Measurements from ENCODE around the gene IP6K3. TPM values are rescaled to one million over a fixed set of nuclear protein-coding genes. Genes with fewer than 3 reads are reported as not detected.

IP6K3 gene
- total RNA-seq, 4 donors from 2014 or later: 1.9 to 6.1 (median 5.5) TPM; not detected in 1

DNA sequence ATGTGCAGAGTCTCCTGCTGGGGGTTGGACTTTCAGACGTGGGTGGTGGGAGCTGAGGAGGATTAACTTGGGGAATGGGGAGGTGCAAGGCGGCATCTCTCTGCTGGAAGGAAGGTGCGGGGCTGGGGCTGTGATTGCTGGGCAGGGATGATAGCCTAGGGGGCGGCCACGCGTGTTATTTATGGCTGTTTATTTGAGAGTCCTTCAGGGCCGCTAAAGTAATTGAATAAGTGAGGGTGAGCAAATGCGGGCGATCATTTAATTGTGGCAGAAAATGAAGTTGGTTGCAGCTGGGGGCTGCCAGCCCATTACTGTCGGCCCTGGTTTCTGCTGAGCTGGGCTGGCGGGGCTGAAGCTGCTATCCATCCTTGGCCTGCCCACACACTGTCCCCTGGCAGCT is 7.5 kb upstream of the IP6K3 start:
- intact Hi-C loops (cut with DNase I; ENCODE audit: low total_unique reads): no loop called here
- no peak for TF ChIP-seq POLR2A (IDR thresholded peaks at IDR 0.05)
- TF ChIP-seq, protein P1, sequence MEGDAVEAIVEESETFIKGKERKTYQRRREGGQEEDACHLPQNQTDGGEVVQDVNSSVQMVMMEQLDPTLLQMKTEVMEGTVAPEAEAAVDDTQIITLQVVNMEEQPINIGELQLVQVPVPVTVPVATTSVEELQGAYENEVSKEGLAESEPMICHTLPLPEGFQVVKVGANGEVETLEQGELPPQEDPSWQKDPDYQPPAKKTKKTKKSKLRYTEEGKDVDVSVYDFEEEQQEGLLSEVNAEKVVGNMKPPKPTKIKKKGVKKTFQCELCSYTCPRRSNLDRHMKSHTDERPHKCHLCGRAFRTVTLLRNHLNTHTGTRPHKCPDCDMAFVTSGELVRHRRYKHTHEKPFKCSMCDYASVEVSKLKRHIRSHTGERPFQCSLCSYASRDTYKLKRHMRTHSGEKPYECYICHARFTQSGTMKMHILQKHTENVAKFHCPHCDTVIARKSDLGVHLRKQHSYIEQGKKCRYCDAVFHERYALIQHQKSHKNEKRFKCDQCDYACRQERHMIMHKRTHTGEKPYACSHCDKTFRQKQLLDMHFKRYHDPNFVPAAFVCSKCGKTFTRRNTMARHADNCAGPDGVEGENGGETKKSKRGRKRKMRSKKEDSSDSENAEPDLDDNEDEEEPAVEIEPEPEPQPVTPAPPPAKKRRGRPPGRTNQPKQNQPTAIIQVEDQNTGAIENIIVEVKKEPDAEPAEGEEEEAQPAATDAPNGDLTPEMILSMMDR (IDR thresholded peaks at IDR 0.05): no peak
- no peaks in the 10 kb centered on the region for H3K27me3 ChIP-seq
- H3K9me3 ChIP-seq: no peaks in the 10 kb centered on the region
- H3K4me3 ChIP-seq: no peak overlapping the region
- H3K27ac ChIP-seq: no peak overlapping the region
- H3K4me1 ChIP-seq: peaks cover 0 to 5% of the 10 kb centered on the region in 2 donors
- no peak for DNase-seq
- H3K36me3 ChIP-seq: no peaks in the 10 kb centered on the region

DNA sequence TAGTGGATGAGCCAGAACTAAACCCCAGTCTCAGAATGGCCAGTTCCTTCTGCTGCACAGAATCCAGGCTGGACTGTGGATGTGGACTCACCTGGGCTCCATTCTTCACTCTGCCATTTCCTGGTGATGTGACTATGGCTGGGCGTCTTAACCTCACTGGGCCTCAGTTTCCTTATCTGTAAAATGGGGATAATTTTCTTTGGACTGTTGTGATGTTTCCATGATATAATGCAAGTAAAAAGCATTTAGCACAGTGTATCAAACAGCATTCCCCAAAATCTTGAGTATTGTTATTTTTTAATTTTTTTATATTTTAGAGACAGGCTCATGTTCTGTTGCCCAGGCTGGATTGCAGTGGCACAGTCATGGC is 5.9 kb upstream of the IP6K3 start:
- Histone ChIP-seq H3K9me3 (no peaks in the 10 kb centered on the region), H3K27ac (no peak overlapping the region), H3K36me3 (no peaks in the 10 kb centered on the region), H3K27me3 (no peaks in the 10 kb centered on the region), H3K4me3 (no peak overlapping the region), H3K4me1 (peaks cover 0 to 5% of the 10 kb centered on the region in 2 donors)
- no peak for DNase-seq
- TF ChIP-seq POLR2A (IDR thresholded peaks at IDR 0.05): no peak
- TF ChIP-seq, protein P1 (IDR thresholded peaks at IDR 0.05): no peak
- intact Hi-C loops (cut with DNase I; ENCODE audit: low total_unique reads): no loop called here

DNA sequence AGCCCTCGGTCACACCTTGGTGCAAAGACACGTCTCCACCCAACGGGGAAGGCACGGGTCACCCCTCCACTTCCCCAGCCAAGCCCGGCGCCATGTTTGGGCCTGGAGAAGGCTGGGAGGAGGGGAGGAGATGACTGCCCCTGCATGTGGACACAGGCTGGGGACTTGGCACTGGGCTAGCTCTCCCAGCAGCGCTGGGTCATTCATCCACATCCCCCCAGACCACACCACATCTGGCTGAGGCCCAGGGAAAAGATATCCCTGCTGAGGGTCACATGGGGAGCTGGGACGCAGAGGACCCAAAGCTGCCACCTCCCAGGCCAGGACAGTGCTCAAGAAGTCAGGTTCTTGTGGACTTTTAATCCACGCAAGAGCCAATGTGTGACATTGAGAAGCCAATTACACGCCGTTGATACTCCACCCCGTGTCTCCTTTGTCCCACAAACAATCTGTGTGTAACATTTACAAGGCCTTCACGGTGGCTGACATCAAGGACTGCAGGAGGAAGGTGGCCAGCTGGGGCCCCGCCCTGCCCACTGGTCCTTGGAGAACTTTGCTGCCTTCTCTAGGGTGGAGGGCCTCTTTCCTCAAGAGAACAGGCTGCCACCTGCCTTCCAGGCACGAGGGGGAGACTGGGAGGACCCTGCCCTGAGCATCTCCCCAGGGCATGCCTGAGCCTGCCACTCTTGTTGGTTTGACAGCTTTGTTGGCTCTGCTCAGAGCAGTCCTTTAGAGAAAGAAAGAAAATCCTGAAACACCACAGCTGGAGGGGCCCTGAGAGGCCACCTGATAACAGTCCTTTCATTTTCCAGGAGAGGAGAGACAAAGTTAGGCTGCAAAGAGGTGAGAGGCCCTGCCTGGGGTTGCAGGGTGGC is 5.3 kb upstream of the IP6K3 start:
- no peak overlapping the region for H3K4me3 ChIP-seq
- intact Hi-C loops (cut with DNase I; ENCODE audit: low total_unique reads): no loop called here
- no peaks in the 10 kb centered on the region for H3K36me3 ChIP-seq
- H3K4me1 ChIP-seq: peaks cover 0 to 5% of the 10 kb centered on the region in 2 donors
- TF ChIP-seq, protein P1 (IDR thresholded peaks at IDR 0.05): no peak
- TF ChIP-seq POLR2A (IDR thresholded peaks at IDR 0.05): no peak
- H3K27ac ChIP-seq: peak overlapping the region in 1 of 2 donors; percentile 47
- H3K27me3 ChIP-seq: no peaks in the 10 kb centered on the region
- no peak for DNase-seq
- H3K9me3 ChIP-seq: no peaks in the 10 kb centered on the region

DNA sequence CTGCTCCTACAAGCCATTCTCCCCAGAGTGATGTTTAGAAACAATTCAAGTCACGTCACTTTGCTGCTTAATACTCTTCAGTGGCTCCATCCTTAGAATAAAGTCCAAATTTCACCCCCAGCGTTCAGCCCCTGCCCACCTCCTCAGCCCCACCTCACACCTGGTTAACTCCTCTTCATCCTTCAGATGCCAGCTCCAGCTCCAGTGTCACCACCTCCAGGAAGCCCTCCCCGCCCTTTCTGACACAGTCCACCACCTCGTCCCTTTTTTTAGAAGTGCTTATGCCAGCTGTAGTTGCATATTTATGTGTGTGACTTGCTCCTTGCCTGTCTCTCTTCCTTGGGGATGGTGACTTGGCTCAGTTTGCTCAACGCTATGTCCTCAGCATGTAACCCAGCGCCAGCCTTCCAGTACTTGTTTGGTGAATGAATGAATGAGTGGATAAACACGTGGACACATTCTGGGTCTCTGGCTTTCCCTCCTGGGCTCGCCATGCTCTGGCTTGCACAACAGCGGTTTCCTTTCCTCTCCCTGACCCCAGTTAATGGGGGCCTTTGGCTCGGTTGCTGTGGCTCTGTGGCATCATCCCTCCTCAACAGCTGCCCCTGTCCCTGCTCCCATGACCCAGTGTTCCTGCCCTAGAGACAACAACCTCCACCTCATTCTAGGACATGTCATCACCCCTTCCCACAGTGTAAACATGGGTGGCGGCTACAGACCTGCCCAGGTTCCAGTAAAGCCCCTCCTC is 3.7 kb upstream of the IP6K3 start:
- H3K9me3 ChIP-seq: no peaks in the 10 kb centered on the region
- H3K36me3 ChIP-seq: no peaks in the 10 kb centered on the region
- intact Hi-C loops (cut with DNase I; ENCODE audit: low total_unique reads): no loop called here
- H3K4me1 ChIP-seq: peaks cover 5 to 6% of the 10 kb centered on the region in 2 donors
- H3K4me3 ChIP-seq: no peak overlapping the region
- no peaks in the 10 kb centered on the region for H3K27me3 ChIP-seq
- peak overlapping the region in 1 of 2 donors; percentile 24 for H3K27ac ChIP-seq
- peak; percentile 35 to 59 for DNase-seq
- TF ChIP-seq POLR2A (IDR thresholded peaks at IDR 0.05): no peak
- TF ChIP-seq, protein P1 (IDR thresholded peaks at IDR 0.05): no peak

DNA sequence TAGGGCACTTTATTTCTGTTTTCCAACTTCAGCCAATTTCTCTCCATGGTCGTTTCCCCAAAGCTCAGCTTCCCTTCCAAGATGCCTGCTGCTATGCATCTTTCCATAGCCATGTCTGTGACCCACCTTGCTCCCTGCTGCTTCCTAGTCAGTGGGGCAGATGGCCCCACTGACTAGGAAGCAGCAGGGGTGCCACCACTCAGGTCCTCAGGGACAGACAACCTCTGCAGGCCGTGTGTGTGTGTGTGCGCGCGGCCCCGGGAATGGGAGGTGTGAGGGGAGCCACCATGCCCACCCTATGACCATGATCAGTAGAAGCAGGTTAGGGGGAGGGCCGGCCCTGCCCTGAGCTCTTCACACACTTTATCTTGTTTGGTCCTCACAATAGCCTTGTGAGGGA is 2.7 kb upstream of the IP6K3 start:
- Histone ChIP-seq H3K27me3 (no peaks in the 10 kb centered on the region), H3K4me1 (peaks cover 9 to 11% of the 10 kb centered on the region in 2 donors), H3K36me3 (no peaks in the 10 kb centered on the region), H3K9me3 (no peaks in the 10 kb centered on the region), H3K27ac (no peak overlapping the region), H3K4me3 (no peak overlapping the region)
- no peak for DNase-seq
- TF ChIP-seq POLR2A (IDR thresholded peaks at IDR 0.05): no peak
- TF ChIP-seq, protein P1 (IDR thresholded peaks at IDR 0.05): no peak
- intact Hi-C loops (cut with DNase I; ENCODE audit: low total_unique reads): no loop called here
